RWPE2 (cell line): Measurements from ENCODE around the gene GDE1.
"Not testable (repeated sequence)": the region's sequence is repeated elsewhere in the genome, so short reads cannot be mapped to it uniquely, and the experiment has no call there.

ENCODE experiments used
- ATAC-seq: fragments of 200-7000 bp; cut with Tn5 transposase; 3 replicates; pipeline ENCODE4 v1.9.1; 2021; ENCODE audit warnings: low read depth
- DNase-seq: peaks from one replicate; pipeline ENCODE4 v3.0.0-alpha.2; 2020; ENCODE audit warnings: low spot score
- H3K27ac ChIP-seq: fragments of 450-650 bp; 2 replicates; pipeline ENCODE4 v1.5.1; 2017; ENCODE audit warnings: mild to moderate bottlenecking; ENCODE audit not compliant: poor library complexity, severe bottlenecking
- H3K27me3 ChIP-seq: fragments of 250-450 bp; sonication (Bioruptor Pico); 2 replicates; pipeline ENCODE4 v1.5.1; 2021; ENCODE audit warnings: mild to moderate bottlenecking, moderate library complexity; ENCODE audit not compliant: insufficient read depth, poor library complexity, severe bottlenecking
- H3K36me3 ChIP-seq: fragments of 250-450 bp; sonication (Bioruptor Pico); 2 replicates; pipeline ENCODE4 v1.5.1; 2020; ENCODE audit warnings: low read depth, mild to moderate bottlenecking, moderate library complexity
- H3K4me1 ChIP-seq: fragments of 250-450 bp; sonication (Bioruptor Pico); 2 replicates; pipeline ENCODE4 v1.5.1; 2021; ENCODE audit warnings: mild to moderate bottlenecking, moderate library complexity; ENCODE audit not compliant: insufficient read depth, poor library complexity, severe bottlenecking
- H3K4me3 ChIP-seq: fragments of 250-450 bp; sonication (Bioruptor Pico); 2 replicates; pipeline ENCODE4 v1.5.1; 2021; ENCODE audit warnings: mild to moderate bottlenecking, moderate library complexity; ENCODE audit not compliant: severe bottlenecking
- H3K9me3 ChIP-seq: fragments of 250-450 bp; sonication (Bioruptor Pico); 2 replicates; pipeline ENCODE4 v1.5.1; 2021; ENCODE audit warnings: mild to moderate bottlenecking, moderate library complexity; ENCODE audit not compliant: severe bottlenecking
- CTCF ChIP-seq: fragments of 450-650 bp; IDR thresholded peaks from one replicate; pipeline ENCODE4 v1.5.1; 2017; ENCODE audit warnings: mild to moderate bottlenecking, moderate library complexity; ENCODE audit not compliant: poor library complexity, severe bottlenecking

GDE1 gene

GRCh38 chr16:19549673-19550072 is 27.8 kb upstream of the GDE1 start:
- Histone ChIP-seq H3K27me3 (no peaks in the 10 kb centered on the region), H3K4me3 (no peak overlapping the region), H3K4me1 (peaks cover 4% of the 10 kb centered on the region), H3K9me3 (no peaks in the 10 kb centered on the region), H3K27ac (no peak overlapping the region), H3K36me3 (peaks cover 65% of the 10 kb centered on the region)
- DNase-seq: no peak
- no peak for ATAC-seq
- no peak for TF ChIP-seq CTCF

DNA sequence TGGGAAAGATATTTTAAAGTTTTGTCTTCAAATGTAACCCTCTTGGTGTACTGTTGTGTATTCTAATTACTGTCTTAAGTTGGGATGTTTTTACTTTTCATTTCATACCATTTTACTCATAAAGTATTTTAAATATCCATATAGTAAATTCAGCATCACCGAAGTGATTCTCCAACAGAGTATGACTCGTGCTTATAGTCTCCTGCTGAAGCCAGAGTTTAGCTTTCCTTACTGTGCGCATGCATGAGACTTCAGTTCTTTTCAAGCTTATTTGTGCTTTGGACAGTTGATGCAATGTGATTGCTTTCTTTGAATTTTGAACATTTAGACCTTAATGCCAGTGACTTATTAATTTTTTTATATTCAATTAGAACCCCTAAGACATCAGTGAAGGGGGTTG is 26.2 kb upstream of the GDE1 start:
- no peak for TF ChIP-seq CTCF
- H3K9me3 ChIP-seq: no peaks in the 10 kb centered on the region
- no peak overlapping the region for H3K27ac ChIP-seq

DNA sequence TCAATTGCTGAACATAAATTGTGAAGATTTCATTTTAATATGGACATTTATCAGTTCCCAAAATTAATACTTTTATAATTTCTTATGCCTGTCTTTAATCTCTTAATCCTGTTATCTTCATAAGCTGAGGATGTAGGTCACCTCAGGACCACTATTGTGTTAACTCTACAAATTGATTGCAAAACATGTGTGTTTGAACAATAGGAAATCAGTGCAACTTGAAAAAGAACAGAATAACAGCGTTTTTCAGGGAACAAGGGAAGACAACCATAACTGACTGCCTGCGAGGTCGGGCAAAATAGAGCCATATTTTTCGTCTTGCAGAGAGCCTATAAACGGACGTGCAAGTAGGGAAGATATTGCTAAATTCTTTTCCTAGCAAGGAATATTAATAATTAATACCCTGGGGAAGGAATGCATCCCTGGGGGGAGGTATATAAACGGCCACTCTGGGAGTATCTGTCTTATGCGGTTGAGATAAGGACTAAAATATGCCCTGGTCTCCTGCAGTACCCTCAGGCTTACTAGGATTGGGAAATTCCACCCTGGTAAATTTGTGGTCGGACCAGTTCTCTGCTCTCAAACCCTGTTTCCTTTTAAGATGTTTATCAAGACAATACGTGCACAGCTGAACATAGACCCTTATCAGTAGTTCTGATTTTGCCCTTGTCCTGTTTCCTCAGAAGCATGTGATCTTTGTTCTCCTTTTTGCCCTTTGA is 21.5 kb upstream of the GDE1 start:
- ATAC-seq, H3K27ac ChIP-seq, H3K27me3 ChIP-seq, DNase-seq, H3K4me3 ChIP-seq, H3K9me3 ChIP-seq, H3K4me1 ChIP-seq: not testable (repeated sequence)
- H3K36me3 ChIP-seq: peaks cover 82% of the 10 kb centered on the region

More for the DNA sequence above, 26.2 kb upstream of the GDE1 start:
- H3K4me1 ChIP-seq: no peaks in the 10 kb centered on the region
- H3K4me3 ChIP-seq: no peak overlapping the region
- ATAC-seq (no peak), DNase-seq (no peak)
- peaks cover 80% of the 10 kb centered on the region for H3K36me3 ChIP-seq
- H3K27me3 ChIP-seq: no peaks in the 10 kb centered on the region

GRCh38 chr16:19542138-19542821 is 20.4 kb upstream of the GDE1 start:
- ATAC-seq (no peak), DNase-seq (no peak)
- no peak overlapping the region for H3K4me3 ChIP-seq
- H3K36me3 ChIP-seq: peaks cover 74% of the 10 kb centered on the region
- no peaks in the 10 kb centered on the region for H3K4me1 ChIP-seq
- H3K9me3 ChIP-seq: no peaks in the 10 kb centered on the region
- H3K27me3 ChIP-seq: no peaks in the 10 kb centered on the region
- no peak for TF ChIP-seq CTCF
- H3K27ac ChIP-seq: no peak overlapping the region

DNA sequence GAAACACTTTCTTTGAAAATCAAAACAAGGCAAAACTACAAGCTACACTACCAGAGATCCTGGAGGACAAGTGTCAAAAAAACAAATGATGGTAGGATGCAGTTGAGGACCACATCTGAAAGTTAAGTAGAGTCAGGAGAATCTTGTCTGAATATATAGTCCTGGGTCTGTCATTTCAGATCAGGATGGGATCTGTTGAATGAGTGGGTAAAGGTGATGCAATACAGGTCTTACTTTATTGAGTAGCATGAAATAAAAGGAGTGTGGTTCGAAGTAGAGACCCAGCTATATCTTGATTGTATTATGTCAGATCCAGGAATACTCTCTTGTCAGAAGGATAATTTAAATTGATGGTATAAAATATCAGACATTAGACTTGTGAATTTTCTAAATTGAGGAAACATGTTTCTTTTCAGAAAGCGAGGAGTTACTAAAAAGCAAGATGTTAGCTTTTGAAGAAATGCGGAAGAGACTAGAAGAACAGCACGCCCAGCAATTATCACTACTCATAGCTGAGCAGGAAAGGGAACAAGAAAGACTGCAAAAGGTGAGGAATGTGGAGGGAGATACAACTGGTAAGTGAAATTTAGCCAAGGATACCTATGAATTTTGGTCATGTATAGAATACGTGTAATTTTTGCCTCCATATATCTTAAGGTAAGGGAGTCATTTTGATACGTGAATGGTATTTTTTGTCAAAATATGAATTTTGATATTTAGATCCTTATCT is 18.5 kb upstream of the GDE1 start:
- TF ChIP-seq CTCF: no peak
- H3K36me3 ChIP-seq: peaks cover 76% of the 10 kb centered on the region
- no peaks in the 10 kb centered on the region for H3K27me3 ChIP-seq
- no peak overlapping the region for H3K27ac ChIP-seq
- no peaks in the 10 kb centered on the region for H3K9me3 ChIP-seq
- H3K4me3 ChIP-seq: no peak overlapping the region
- no peaks in the 10 kb centered on the region for H3K4me1 ChIP-seq
- ATAC-seq (no peak), DNase-seq (no peak)
